GM12892 (cell line): ENCODE measurements around the gene DAB2IP.
"Not testable (repeated sequence)": the region's sequence is repeated elsewhere in the genome, so short reads cannot be mapped to it uniquely, and the experiment has no call there.

Experiments
- DNase-seq: peaks from one replicate; pipeline ENCODE4 v3.0.0; 2011; ENCODE audit not compliant: insufficient read length
- FAIRE-seq: peaks from 2 replicates; lab custom pipeline; 2011; peaks lifted over from hg19 to GRCh38; lab: Jason Lieb, UNC
- POLR2A ChIP-seq: IDR thresholded peaks from 2 replicates; pipeline ENCODE4 v1.6.1; 2011; ENCODE audit warnings: low read depth, low read length, control low read depth
- POLR2AphosphoS5 ChIP-seq: IDR thresholded peaks from 2 replicates; pipeline ENCODE4 v1.6.1; 2011; ENCODE audit warnings: low read depth, low read length, control low read depth
- TAF1 ChIP-seq: IDR thresholded peaks from 2 replicates; pipeline ENCODE4 v1.6.1; 2011; ENCODE audit warnings: low read depth, mild to moderate bottlenecking, control low read depth, low read length, borderline replicate concordance

Gene DAB2IP

DNA sequence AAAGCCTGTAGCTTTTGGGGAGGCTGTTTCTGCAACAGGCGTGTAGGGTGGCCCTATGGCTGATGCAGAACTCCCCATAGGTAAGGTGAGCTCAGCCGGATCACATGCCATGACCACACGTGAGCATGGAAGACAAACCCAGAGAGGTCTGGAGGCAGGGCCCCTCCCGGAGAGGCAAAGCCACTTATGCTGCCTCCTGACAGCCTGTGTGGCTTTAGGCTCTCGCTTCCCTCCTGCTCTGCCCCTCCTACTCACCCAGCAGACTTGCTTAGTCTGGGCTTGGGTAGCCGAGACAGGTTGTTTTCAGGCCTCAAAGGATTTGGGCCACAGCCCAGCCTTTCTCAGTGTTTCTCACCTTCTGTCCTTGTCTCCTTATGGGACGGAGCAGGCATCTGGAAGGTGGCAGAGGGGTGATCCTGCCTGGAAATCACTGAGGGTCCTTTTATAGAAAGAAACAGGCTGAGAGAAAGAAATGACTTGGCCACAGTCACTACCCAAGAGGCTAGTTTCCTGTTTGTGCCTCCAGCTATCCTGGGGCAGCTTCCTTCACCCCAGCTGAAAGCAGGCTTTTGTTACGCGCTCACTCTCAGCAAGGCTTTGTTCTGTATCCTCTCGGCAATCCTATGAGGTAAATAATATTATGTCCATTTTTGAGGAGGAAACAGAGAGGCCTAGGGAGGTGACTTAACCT, 89.9 kb downstream of the DAB2IP start:
- FAIRE-seq (no peak), DNase-seq (no peak)
- no peak for TF ChIP-seq POLR2A
- TF ChIP-seq TAF1: no peak
- no peak for TF ChIP-seq POLR2AphosphoS5

DNA sequence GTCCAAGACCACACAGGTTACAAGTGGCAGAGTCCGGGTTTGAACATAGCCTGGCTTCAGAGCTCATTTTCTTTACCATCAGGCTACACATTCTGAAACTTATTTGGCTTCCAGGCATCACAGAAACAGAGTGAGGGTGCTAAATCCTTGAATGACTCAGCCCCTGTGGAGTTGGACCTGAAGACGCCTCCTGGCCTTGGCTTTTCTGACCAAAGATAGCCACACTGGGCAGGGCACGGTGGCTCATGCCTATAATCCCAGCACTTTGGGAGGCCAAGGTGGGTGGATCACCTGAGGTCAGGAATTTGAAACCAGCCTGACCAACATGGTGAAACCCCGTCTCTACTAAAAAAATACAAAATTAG, 90.5 kb downstream of the DAB2IP start:
- FAIRE-seq: not testable (repeated sequence)

DNA sequence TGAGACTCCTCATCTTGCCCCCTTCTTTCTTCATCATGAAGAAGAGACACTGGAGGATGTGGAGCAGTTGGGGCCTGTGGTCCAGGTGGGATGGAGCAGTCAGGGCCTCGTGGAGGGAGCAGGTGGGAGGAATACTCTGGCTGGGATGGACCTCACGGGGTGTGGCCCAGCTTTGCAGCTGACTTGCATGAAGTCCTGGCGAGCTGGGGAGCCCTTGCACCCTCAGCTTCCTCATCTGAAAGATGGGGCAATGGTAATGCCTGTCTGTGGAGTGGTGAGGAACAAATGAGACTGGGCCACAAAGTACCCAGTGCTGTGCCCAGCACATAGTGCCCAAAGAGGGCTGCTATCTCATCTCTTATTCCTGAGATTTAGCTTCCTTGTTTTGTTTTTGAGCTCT, 91.5 kb downstream of the DAB2IP start:
- TF ChIP-seq TAF1 (no peak), POLR2A (no peak), POLR2AphosphoS5 (no peak)
- DNase-seq: no peak
- FAIRE-seq: no peak

More for the DNA sequence above, 90.5 kb downstream of the DAB2IP start:
- DNase-seq: not testable (repeated sequence)

DNA sequence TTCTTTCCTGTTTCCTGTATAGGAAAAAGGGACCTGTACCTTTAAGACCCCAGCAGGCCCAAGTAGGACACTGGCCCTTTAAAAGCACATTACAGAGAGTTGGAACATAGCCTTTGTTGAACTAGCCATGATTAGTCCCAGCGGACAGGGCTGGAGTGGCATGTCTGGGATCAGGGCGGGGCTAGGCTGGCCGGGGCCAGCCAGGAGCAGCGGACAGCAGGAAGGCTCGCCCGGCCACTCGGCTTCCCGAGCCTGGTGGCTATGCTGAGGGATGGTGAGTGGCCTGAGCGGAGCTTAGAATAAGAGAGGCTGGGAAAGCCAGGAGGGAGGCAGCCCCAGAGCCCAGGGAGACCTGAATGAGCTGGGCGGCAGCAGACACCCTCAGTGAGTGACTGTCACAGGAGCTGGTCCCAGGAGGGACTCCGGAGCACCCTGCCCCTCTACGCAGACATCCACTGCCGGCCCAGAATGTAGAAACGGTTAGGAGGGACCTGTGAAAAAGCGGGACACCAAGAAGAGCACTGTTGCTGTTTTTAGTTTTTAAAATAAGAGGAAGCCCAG, 92.1 kb downstream of the DAB2IP start:
- FAIRE-seq (no peak), DNase-seq (no peak)
- no peak for TF ChIP-seq POLR2A
- TF ChIP-seq POLR2AphosphoS5: no peak
- TF ChIP-seq TAF1: no peak

DNA sequence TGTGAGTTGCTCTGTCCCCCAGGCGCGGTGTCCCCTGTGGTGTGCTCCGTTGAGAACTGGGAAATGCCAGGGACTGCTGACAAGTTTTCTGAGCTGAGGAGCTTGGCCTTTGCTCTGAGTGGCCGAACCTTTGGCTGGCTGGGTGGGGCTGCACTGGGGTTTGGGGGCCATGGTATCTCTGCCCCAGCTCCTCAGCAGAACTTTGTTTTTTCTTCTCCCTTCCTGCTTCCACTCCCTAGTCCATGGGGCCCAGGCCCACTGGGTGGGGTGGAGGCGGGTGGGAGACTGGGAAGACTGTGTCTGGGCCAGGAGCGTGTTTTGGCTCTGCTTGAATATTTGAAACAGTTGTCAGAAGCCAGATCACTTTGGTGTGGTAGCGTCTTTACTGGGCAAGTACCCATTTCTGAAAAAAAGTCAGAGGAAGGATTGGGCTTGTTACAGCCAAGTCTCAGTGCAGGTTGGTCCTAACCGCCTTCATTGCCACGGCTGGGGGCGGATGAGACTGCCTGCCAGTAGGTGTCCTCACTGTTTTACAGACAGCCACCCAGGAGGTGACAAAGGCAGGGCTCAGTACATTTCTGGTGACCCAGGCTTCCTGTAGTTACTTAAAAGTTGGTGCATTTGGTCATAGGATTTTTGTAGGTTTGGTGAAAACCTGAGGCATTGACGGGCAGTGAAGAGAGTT, 92.7 kb downstream of the DAB2IP start:
- peak; percentile 56 for DNase-seq
- TF ChIP-seq TAF1 (no peak), POLR2AphosphoS5 (no peak), POLR2A (no peak)
- peak; percentile 62 for FAIRE-seq

DNA sequence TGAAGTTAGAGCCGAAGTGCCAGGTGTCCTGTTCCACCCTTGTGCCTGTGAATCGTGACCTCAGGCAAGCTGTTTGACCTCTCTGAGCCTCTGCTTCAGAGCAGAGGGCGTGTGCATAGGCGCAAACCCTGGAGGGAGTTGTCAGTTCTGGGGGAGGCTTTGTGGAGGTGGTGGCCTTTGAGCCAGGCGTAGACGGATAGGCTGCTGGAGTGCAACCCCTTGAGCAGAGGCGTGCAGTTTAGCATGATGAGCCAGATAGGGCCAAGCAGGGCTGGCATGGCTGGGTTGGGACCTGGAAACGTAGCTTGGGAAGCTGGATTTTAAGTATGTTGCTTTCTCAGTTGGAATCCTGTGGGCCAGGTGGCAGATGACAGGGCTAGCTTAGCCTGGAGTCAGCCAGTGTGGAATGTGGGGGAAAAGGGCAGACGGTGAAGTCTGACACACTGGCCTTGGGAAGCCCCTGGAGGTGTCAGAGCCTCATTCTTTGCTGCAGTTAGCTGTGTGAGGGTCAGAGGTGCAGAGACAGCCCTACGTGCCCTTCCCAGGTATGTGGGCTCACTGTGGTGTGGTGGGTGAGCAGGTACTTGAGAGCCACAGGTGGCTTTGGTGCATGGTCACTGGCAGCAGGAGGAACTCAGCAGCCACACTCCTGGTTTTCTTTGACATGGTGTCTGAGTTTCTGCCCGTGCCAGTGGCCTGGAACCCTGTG, 93.4 kb downstream of the DAB2IP start:
- DNase-seq: no peak
- no peak for TF ChIP-seq TAF1
- TF ChIP-seq POLR2A: no peak
- no peak for TF ChIP-seq POLR2AphosphoS5
- FAIRE-seq: no peak

DNA sequence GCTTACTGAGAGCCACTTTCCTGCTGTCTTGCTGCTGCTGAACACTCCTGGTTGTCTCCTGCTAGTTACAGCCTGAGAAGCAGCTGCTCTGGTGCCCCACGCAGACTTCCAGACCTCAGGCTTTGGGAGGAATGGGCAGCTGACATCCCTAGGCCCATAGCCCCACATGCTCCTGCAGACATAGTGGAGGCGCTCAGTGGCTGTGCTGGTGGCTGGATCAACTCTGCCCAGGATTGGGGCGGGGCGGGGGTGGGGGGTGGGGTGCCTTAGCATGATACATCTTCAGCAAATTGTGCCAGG, 93.9 kb downstream of the DAB2IP start:
- no peak for DNase-seq
- FAIRE-seq: no peak
- TF ChIP-seq POLR2AphosphoS5 (no peak), TAF1 (no peak), POLR2A (no peak)

DNA sequence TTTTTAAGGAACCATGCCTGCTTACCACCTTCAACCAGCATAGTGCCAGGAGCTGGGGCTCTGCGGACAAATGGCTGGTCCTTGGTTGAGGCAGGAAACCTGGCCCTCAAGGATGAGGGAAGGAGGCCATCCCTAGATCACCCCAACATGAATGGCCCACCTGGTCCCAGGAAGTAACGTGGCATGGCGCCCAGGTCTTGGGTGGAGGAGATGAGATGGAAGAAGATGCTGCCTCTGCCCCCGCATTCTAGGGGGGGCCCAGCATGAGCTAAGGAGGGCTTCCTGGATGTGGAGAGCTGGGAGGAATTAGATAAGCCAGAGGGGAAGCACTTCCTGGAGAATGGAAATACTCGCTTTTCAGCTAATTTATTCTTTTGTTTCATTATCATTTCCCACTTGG, 95.0 kb downstream of the DAB2IP start:
- FAIRE-seq (no peak), DNase-seq (no peak)
- TF ChIP-seq POLR2A (no peak), TAF1 (no peak), POLR2AphosphoS5 (no peak)

DNA sequence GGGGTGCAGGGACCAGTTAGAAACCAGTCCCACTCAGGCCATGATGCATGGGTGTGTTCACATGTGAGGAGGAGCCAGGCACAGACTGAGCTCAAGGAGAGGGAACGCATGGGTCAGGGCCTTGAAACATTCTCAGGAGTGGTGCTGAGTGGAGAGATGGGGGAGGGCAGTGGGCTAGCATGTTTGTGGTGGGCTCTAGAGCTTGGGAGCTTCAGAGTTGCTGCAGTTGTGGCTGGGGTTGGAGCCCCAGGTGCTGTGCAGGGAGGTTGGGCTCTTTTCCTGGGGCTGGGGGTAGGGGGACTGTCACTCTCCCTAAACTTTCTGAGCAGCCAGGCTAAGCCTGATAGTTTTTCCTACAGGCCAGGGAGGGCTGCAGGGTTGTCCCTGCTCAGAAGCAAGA, 95.4 kb downstream of the DAB2IP start:
- no peak for FAIRE-seq
- TF ChIP-seq POLR2A (no peak), POLR2AphosphoS5 (no peak)
- no peak for DNase-seq

DNA sequence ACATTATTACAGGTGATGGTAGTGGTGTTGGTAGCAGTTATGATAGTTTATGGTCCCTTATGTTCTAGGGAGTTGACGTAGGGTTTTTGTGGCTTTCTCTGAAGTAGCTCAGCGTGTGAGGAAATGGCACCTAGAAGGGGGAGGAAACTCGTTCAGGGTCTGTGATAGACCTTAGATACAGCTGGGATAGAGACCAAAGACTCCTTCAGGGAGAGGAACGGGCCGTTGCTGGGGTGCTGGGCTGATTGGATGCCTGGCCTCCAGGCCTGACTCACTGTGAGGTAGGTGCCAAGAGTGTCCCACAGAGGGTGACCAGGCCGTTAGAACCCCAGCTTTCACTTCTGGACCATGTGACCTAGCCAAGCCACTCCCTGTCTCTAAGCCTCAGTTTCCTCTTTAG, 96.6 kb downstream of the DAB2IP start:
- DNase-seq (no peak), FAIRE-seq (no peak)
- no peak for TF ChIP-seq TAF1
- no peak for TF ChIP-seq POLR2A
- TF ChIP-seq POLR2AphosphoS5: no peak

DNA sequence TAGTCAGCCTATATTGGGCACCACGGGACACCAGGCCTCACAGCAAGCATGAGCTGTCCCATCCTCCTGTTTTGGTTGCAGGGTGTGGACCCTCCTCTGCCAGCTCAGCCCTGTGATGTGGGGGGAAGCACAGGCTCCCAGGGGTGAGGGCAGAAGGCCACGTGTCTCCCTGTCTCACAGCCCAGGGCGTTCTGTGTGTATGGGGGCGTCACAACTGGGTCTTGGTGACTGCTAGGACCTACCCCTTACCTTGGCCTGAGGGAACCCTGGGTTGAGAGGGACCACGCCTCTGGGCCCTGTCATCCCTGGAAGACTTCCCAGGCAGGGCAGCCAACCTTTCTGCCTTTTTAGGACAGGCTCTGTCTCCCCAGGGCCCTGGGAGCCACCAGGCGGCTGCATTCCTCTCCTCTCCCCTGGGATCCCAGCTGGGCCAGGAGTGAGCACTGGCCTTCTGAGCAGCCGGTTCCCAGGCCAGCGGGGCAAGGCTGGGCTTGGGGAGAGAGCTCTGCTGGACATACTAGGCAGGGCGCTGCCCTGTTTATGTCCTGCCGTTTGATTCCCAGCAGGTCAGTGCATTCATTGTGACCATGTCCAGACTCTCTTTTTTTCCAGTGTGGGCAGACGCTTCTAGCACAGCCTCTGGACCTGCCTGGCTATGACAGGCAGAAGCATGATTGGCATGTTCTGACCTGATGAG, 97.4 kb downstream of the DAB2IP start:
- DNase-seq: no peak
- FAIRE-seq: no peak
- TF ChIP-seq POLR2AphosphoS5 (no peak), POLR2A (no peak), TAF1 (no peak)

DNA sequence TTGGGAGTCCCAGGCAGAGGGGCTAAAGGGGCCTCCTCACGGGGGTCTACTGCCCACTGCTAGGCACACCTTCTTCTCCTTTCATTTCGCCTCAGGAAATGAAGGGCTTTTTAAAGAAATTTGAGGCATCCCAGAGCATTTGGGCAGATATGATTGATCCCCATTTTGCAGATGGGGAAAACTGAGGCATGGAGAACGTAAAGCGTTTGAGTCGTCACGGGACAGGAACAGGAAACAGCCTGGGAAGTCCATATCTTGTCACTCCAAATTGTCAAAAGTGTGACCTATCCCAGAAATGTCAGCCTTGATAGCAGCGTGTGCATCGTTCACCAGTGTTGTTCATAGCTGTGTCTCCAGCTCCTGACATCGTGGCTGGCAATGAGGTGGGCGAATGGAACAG, 98.2 kb downstream of the DAB2IP start:
- no peak for FAIRE-seq

More for the DNA sequence above, 98.2 kb downstream of the DAB2IP start:
- no peak for TF ChIP-seq TAF1
- no peak for TF ChIP-seq POLR2AphosphoS5
- no peak for TF ChIP-seq POLR2A
- DNase-seq: no peak
